ENCODE results near the gene SUCLG1.
"Not testable (repeated sequence)": the region's sequence is repeated elsewhere in the genome, so short reads cannot be mapped to it uniquely, and the experiment has no call there.

SUCLG1 gene

DNA sequence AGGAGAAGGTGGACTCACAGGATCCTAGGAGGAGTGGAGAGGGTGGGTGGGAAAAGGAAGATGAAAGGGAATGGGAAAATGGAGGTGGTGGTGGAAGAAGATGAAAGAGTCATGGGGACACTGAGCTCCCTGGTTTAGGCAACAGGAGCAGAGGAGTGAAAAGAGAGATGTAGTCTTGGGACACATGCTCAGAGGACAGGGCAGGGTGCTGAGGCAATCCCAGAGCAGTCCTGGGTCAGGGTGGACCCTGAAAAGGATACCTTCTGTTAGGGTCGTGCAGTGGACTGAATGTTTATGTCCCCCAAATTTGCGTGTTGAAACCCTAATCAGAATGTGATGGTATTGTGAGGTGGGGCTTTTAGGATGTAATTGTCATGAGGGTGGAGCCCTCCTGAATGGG lies 37.9 kb downstream of the SUCLG1 start:
- no peak for DNase-seq (ENCODE audit: low read depth)

DNA sequence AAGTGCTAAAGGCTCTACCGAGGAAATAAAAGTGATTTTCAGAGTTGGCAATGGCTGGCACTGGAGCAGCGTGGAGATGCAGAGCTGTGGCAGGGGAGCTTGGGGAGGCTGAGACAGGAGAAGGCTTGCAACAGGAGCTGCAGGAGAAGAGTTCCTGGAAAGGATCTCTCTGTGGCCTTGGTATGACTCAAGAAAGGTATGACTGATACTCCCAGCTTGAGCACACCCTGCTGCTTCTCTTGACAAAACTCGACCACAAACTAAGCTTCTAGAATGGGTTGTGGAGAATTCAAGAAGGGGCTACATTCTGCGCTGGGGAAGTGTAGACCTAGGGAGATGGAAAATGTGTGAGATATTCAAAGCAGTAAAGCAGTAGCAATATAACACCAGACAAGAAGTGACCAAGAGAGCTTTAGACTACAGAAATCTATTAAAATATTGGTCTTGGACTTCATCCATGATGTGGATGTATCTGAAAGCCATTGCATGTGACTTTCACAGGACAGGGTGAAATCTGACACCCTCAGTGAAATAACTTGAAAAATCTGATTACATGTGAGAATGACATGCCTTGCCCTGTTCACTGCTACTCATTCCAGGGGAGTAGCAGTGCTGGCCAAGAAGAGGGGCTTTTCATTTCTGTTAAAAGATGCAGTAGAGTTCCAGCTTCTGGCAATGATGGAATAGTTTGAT lies 41.5 kb downstream of the SUCLG1 start:
- no peak for DNase-seq (ENCODE audit: low read depth)

DNA sequence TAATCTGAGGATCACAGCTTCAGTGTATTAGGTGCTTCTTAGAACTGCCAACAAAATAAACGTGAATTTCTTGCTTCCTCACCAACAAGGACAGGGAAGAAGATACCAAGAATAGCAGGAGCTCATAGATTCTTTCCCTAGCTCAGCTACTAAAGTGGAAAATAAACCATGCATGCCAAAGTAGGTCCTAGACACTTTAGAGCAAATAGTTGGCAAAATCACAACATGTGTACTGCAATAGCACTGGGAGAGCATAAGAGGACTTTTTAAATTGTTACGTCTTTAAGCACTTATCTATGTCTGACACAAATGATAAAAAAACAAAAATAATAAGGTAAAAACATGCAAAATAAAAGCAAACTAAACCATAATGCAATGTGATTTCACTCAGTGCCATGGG lies 49.5 kb downstream of the SUCLG1 start:
- DNase-seq (ENCODE audit: low read depth): no peak

DNA sequence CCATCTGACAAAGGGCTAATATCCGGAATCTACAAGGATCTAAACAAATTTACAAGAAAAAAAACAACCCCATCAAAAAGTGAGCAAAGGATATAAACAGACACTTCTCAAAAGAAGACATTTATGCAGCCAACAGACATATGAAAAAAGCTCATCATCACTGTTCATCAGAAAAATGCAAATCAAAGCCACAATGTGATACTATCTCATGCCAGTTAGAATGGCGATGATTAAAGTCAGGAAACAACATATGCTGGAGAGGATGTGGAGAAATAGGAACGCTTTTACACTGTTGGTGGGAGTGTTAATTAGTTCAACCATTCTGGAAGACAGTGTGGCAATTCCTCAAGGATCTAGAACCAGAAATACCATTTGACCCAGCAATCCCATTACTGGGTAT lies 57.0 kb downstream of the SUCLG1 start:
- not testable (repeated sequence) for DNase-seq (ENCODE audit: low read depth)

DNA sequence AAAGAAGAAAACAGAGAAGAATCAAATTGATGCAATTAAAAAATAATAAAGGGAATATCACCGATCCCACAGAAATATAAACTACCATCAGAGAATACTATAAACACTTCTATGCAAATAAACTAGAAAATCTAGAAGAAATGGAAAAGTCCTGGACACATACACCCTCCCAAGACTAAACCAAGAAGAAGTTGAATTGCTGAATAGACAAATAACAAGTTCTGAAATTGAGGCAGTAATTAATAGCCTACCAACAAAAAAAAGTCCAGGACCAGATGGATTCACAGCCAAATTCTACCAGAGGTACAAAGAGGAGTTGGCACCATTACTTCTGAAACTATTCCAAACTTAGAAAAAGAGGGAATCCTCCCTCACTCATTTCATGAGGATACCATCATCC lies 59.2 kb downstream of the SUCLG1 start:
- not testable (repeated sequence) for DNase-seq (ENCODE audit: low read depth)

DNA sequence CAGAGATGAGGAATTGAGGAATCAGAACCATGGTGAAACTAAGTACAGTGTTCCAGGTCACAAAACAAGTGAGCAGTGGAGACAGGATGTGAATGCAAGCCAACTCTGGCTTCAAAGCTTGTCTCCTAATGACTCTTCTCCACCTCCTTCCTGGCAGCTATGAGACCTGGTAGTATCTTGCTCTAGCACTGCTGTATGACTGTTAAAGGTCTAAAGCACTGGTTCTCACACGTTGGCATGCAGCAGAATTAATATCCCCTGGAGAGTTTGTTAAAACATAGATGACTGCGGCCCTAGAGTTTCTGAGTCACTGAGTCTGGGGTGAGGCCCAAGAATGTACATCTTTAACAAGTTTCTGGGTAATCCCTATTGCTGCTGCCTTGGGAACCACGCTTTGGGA lies 63.3 kb downstream of the SUCLG1 start:
- DNase-seq (ENCODE audit: low read depth): no peak

DNA sequence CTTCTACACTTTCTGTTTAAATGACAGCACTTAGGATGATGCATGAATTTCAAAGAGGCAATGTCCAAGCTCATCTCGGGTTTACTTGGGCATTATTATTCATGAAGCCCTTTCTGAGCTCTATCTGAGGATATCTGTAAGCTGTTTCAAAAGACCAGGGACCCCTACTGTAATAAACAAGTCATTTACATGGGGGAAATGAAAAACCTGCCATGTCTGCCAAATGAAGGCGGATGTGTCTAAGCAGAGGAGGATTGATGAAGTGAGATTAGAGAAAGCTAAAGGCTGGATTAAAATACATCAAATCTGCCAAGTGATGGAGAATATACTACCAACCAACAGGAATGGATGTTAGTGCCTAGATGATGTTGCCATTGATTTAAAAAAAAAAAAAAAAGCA lies 64.5 kb downstream of the SUCLG1 start:
- DNase-seq (ENCODE audit: low read depth): no peak

DNA sequence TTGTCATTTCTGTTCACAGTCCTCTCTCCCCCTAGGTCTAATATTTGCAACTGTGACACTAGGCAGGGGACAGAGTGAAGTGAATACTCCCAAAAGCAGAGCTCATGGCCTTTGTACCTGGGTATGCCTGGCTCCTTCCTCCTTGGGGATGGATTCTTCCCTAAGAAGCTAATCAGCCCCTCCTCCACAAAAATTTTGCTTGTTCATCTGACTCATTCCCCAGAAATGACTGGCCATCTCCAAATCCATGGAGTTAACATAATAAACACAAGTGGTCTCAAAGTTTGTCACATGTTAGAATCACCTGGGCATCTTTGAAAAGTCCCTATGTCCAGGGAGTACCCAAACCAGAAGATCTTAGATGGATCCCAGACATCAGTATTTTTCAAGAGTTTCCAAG lies 65.3 kb downstream of the SUCLG1 start:
- no peak for DNase-seq (ENCODE audit: low read depth)

DNA sequence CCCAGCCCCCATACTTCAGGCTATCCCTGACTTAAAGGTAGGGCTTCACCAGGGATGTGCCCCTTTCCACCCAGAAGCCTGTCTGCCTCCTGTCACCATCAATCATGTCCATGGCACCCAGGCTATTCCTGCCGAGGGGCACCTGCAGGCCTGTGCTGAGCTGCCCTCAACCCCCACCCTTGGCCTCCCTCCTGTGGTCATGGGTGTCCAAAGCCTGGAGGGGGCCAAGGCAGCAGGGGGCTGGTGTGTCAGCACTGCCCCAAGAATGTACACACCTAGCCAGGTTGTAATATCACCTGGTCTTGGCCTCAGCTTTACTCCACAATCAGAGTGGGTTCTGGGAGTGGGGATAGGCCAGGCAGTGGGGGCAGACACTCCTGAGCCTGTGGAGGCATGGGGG lies 69.3 kb downstream of the SUCLG1 start:
- DNase-seq (ENCODE audit: low read depth): no peak

DNA sequence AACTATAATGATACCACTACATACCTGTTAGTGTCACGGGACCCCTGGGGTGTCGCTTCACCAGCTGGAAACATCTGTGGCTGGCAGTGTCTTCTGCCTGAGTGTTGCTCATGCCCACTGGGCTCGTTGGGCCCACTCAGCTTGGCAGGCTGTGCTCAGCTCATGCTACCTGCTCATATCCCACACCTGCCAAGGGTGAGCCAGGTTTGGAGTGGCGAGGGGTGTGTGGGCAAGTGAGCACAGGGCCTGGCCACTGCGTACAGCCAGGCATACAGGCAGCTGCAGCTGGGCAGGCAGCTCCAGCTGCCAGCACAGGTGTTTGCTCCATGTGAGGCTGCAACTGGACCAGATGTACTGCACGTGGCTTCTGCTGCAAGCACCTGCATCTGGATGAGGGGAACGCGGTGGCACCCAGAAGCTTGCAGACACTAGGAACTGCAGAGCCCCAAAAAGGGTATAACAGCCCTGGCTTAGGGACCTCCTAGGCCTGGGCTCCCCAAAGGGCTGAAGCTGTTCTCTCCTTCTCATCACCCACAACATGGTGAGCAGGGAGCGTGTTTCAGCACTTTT lies 70.1 kb downstream of the SUCLG1 start:
- no peak for DNase-seq (ENCODE audit: low read depth)

DNA sequence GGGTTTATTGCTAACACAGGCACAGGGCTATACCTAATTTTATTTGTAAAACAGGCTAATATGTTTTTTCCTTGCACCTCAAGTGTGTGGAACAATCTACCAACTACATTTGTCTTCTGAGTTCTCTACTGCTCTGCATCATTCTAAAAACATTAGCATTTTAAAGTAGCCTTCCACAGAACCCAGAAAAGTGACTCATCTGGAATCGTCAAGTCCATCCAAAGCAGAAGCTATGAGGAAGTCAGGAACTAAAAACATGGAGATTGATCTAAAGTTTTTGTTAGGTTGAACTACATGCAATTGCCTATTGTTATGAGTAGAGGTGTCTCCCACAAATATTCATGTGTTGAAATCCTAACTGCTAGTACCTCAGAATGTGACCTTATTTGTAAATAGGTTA lies 70.9 kb downstream of the SUCLG1 start:
- no peak for DNase-seq (ENCODE audit: low read depth)

DNA sequence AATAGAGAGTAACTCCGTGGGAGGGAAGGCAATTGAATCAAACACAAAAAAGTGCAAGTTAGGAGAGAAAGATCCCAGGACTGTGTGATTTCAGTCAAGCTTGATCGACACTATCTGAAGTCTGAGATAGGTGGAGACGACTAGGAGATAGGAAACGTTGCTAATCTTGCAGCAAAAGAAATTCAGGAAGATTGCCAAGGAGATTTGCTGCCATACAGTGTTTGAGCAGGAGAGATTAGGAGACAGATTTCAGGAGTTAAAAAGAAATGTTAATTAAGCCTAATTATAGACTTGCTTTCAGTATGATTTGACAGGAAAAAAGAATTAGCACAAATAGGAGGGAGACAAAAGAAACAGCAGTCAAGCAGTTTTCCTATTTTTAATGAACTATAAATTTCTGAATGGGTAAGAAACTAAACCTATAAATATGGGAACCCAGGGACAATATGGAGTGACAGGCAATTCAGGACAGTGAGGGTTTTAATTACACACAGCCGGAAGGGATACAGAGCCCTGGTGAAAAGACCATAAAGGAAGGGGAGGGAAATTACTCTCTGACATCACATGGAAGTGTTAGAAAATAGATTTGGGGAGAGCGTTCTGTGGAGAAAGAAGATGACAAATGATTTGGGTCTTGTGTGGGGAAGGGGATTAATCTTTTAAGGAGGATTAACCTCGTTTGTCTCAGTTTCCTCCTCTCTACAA lies 72.6 kb downstream of the SUCLG1 start:
- no peak for DNase-seq (ENCODE audit: low read depth)

DNA sequence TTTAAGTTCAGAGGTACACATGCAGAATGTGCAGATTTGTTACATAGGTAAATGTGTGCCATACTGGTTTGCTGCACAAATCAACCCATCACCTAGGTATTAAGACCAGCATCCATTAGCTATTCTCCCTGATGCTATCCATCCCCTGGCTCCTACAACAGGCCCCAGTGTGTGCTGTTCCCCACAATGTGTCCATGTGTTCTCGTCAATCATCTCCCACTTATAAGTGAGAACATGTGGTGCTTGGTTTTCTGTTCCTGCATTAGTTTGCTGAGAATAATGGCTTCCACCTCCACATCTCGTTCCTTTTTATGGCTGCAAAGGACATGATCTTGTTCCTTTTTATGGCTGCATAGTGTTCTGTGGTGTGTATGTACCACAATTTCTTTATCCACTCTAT lies 75.8 kb downstream of the SUCLG1 start:
- DNase-seq (ENCODE audit: low read depth): no peak

DNA sequence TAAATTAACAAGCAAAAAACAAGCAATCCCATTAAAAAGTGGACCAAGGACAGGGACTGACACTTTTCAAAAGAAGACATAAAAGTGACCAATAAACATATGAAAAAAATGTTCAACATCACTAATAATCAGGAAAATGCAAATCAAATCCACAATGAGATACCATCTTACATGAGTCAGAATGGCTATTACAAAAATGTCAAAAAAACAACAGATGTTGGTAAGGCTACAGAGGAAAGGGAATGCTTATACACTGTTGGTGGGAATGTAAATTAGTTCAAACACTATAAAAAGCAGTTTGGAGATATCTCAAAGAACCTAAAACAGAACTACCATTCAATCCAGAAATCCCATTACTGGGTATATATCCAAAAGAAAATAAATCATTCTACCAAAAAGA lies 78.2 kb downstream of the SUCLG1 start:
- no peak for DNase-seq (ENCODE audit: low read depth)

DNA sequence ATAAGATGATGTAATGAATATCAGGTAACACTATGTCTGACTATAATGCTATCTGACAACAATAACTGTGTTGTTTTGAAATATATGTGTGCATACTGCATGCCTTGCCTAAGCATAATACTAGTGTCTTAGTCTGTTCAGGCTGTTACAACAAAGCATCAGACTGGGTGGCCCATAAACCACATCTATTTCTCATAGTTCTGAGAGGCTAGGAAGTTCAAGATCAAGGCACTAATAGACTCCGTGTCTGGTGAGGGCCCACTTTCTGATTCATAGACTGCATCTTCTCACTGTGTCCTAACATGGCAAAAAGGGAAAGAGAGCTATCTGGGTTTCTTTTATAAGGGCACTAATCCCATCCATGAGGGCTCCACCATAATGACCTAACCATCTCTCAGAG lies 80.1 kb downstream of the SUCLG1 start:
- no peak for DNase-seq (ENCODE audit: low read depth)

DNA sequence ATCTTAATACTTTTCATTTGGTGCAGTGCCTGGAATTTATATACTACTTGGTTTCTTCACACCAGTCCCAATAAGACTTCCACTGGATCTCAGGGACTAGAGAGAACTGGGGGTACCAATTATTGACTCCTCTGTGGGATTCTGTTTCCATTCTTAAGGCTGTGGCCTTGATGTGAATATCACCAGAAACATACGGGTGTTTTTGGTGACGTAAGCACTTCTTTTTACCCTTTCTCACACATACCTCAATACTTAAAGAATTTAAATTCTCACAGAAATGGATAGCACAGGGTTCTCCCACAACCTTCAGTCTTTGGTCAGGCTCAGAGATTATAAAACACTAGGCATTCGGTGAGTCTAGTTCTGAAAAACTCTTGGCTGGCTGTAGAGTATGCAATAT lies 84.1 kb downstream of the SUCLG1 start:
- no peak for DNase-seq (ENCODE audit: low read depth)

DNA sequence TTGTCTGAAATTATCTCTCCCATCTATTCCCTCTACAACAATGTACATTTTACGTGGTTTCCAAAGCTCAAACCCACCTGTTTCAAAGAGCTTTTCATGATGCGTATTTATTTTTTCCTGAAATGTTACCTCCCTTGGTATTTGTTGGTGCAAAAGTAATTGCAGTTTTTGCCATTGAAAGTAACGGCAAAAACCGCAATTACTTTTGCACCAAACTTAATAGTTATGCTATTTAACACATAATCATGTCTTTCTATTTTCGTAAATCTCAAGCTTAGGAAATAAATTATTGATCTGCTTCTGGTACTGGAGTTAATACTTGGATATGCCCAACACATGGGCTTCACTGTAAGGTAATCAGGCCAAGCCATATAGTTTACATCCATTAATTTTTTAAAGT lies 85.2 kb downstream of the SUCLG1 start:
- DNase-seq (ENCODE audit: low read depth): no peak

All from stimulated activated CD4-positive, alpha-beta T cell treated with anti-CD3 and anti-CD28 coated beads, Interleukin-2, amount 100 ng/mL, for 4 hours (primary cell).